GM12872 (cell line): ENCODE measurements around the gene UMPS.

Experiments used
- TF ChIP-seq, protein P1 (sequence below): IDR thresholded peaks from 3 replicates; pipeline ENCODE4 v1.5.1; 2011; ENCODE audit warnings: low read depth, mild to moderate bottlenecking, low read length, moderate library complexity; ENCODE audit not compliant: insufficient read depth

The UMPS gene

GRCh38 chr3:124779116-124779515 is 48.9 kb downstream of the UMPS start:
- TF ChIP-seq, protein P1, sequence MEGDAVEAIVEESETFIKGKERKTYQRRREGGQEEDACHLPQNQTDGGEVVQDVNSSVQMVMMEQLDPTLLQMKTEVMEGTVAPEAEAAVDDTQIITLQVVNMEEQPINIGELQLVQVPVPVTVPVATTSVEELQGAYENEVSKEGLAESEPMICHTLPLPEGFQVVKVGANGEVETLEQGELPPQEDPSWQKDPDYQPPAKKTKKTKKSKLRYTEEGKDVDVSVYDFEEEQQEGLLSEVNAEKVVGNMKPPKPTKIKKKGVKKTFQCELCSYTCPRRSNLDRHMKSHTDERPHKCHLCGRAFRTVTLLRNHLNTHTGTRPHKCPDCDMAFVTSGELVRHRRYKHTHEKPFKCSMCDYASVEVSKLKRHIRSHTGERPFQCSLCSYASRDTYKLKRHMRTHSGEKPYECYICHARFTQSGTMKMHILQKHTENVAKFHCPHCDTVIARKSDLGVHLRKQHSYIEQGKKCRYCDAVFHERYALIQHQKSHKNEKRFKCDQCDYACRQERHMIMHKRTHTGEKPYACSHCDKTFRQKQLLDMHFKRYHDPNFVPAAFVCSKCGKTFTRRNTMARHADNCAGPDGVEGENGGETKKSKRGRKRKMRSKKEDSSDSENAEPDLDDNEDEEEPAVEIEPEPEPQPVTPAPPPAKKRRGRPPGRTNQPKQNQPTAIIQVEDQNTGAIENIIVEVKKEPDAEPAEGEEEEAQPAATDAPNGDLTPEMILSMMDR, result no peak

GRCh38 chr3:124779751-124780191 is 49.5 kb downstream of the UMPS start:
- TF ChIP-seq, protein P1, result no peak

- TF ChIP-seq, protein P1, result no peak
These were observed 50.1 kb downstream of the UMPS start for GRCh38 chr3:124780356-124780755.

DNA sequence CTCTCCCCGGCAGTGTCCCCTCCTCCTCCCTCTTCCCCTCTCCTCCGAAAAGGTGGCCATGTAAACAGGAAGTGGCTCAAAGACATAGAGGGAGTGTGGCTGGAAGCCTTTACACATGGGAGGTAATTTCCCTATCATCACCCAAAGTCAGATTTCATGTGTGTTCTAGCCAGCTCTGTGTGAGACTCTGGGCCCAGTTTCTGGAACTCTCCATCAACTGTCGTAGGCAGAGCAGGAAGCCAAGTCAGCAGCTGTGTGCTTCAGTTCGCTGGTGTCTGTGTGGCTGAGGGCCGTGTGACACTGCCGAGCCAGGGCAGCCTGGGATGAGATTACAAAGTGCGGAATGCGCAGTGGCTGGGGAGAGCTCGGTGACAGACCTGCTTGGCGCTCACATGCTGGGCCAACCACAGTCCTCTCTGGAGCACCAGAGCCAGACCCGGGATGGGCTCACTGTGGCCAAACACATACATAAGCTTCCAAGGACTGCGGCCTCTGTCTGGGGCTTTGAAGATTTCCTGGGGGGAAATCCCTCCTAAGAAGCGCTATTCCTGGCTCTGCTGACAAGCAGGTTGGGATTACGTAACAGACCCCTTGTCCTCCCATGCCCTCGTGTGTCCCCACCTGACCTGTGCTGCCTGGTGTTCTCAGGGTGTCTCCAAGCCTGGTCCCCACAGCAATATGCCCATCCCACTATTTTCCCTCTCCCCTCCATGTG is 50.7 kb downstream of the UMPS start:
- TF ChIP-seq, protein P1, result no peak

GRCh38 chr3:124781476-124782376 is 51.5 kb downstream of the UMPS start:
- TF ChIP-seq, protein P1, result no peak

DNA sequence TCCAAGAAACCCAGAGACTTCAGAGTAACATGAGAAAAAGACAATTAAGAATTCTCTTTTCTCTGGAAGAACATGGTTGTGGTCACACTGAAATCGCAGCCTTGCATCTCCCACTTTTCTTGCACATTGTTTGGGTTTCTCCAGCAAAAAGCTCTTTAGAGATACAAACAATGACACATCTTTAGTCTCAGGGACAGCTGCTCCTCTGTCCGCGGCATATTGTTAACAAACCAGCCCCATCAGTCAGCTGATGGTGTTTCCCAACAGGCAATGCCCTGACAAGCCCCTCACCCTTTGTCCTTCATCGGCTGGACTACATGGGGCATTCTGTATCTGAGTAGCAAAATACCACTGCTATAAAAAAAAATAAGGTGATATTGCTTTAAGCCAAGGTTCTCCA is 53.4 kb downstream of the UMPS start:
- TF ChIP-seq, protein P1, result no peak

- TF ChIP-seq, protein P1, result no peak
These were observed 54.6 kb downstream of the UMPS start for GRCh38 chr3:124784686-124785382.
